SK-N-SH treated with all-trans-retinoic acid at 6 μM for 48 hours (cell line): ENCODE data around the gene KRTAP20-1.

Experiments used
- BACH2 ChIP-seq: fragments of 250-450 bp; sonication (Bioruptor Pico); IDR thresholded peaks from 2 replicates; pipeline ENCODE4 v1.9.0; 2021; ENCODE audit warnings: mild to moderate bottlenecking, borderline replicate concordance
- PATZ1 ChIP-seq: fragments of 250-450 bp; sonication (Bioruptor Pico); IDR thresholded peaks from 2 replicates; pipeline ENCODE4 v1.8.0; 2020; ENCODE audit warnings: mild to moderate bottlenecking, moderate library complexity, borderline replicate concordance
- PPARA ChIP-seq: fragments of 250-450 bp; sonication (Bioruptor Pico); IDR thresholded peaks from 2 replicates; pipeline ENCODE4 v1.5.0; 2020; ENCODE audit warnings: mild to moderate bottlenecking, borderline replicate concordance
- TSHZ2 ChIP-seq: fragments of 250-450 bp; sonication (Bioruptor Pico); IDR thresholded peaks from 2 replicates; pipeline ENCODE4 v1.5.0; 2020; ENCODE audit warnings: mild to moderate bottlenecking, moderate library complexity
- ZC3H10 ChIP-seq: fragments of 250-450 bp; sonication (Bioruptor Pico); IDR thresholded peaks from 2 replicates; pipeline ENCODE4 v1.5.1; 2021; ENCODE audit warnings: mild to moderate bottlenecking, moderate library complexity
- ZFP3 ChIP-seq: fragments of 250-450 bp; sonication (Bioruptor Pico); IDR thresholded peaks from 2 replicates; pipeline ENCODE4 v1.5.0; 2020; ENCODE audit warnings: mild to moderate bottlenecking, moderate library complexity
- ZFP30 ChIP-seq: fragments of 450-650 bp; formaldehyde crosslinking; IDR thresholded peaks from 2 replicates; pipeline ENCODE4 v1.5.0; 2022; ENCODE audit warnings: mild to moderate bottlenecking, moderate library complexity
- ZNF70 ChIP-seq: fragments of 450-650 bp; formaldehyde crosslinking; IDR thresholded peaks from 2 replicates; pipeline ENCODE4 v1.5.0; 2020; ENCODE audit warnings: mild to moderate bottlenecking, moderate library complexity

GRCh38 chr21:30615199-30615598, 1.0 kb upstream of the KRTAP20-1 start:
- TF ChIP-seq BACH2 (CRISPR knock-in tag) = no peak
- TF ChIP-seq ZFP3 (CRISPR knock-in tag) = no peak
- no peak for TF ChIP-seq ZC3H10 (CRISPR knock-in tag)
- no peak for TF ChIP-seq PATZ1 (CRISPR knock-in tag)
- no peak for TF ChIP-seq PPARA (CRISPR knock-in tag)
- TF ChIP-seq ZFP30 (CRISPR knock-in tag) = no peak
- TF ChIP-seq ZNF70 = no peak
- TF ChIP-seq TSHZ2 (CRISPR knock-in tag) = no peak
